ENCODE measurements around the gene NLGN4X.

The NLGN4X gene

DNA sequence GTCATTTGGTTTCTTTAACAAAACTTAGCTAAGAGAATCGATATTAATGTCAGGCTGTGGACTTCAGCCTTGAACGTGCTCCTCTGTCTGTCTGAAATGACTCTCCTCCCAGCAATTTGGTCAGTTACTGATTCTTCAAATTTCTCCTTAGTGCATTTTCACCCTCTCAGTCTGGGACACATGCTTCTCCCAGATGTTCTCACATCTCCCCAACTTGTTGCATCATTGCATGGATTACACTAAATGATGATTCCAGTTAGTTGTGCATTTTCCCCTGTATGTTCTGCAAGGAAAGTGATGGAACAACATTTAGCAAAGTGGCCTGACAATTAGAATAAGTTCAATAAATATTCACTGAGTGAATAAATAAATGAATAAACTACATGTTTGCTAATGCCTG is 94.4 kb downstream of the NLGN4X start:
- Histone ChIP-seq H3K36me3 (ENCODE audit: control insufficient read depth, insufficient read depth, low read length) (no peaks in the 10 kb centered on the region), H3K4me3 (ENCODE audit: low read length) (no peak overlapping the region), H3K9ac (ENCODE audit: low read length) (no peak overlapping the region), H3K9me3 (ENCODE audit: control insufficient read depth, low read length) (no peaks in the 10 kb centered on the region), H3K4me1 (ENCODE audit: control insufficient read depth, insufficient read depth, low read length) (no peaks in the 10 kb centered on the region), H3K27me3 (ENCODE audit: control insufficient read depth, insufficient read depth, low read length) (no peaks in the 10 kb centered on the region)

DNA sequence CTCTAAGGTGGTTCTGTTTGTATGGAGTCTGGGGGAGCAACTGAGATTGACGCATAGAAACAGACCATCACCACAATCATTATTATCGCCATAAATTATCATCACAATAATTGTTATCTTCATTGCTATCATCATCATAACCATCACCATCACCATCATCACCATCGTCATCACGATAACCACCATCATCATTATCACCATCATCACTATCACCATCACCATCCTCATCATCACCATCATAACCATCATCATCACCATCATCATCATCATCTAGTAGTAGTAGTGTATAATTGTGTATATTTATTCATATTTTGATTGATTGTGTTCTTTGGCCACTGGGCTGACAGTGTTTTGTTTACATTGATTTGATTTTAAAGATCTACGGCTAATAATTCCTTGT is 95.7 kb downstream of the NLGN4X start:
- no peak overlapping the region for H3K4me3 ChIP-seq (ENCODE audit: low read length)
- no peak overlapping the region for H3K9ac ChIP-seq (ENCODE audit: low read length)
- H3K36me3 ChIP-seq (ENCODE audit: control insufficient read depth, insufficient read depth, low read length) = no peaks in the 10 kb centered on the region
- H3K9me3 ChIP-seq (ENCODE audit: control insufficient read depth, low read length) = no peaks in the 10 kb centered on the region
- H3K27me3 ChIP-seq (ENCODE audit: control insufficient read depth, insufficient read depth, low read length) = no peaks in the 10 kb centered on the region
- H3K4me1 ChIP-seq (ENCODE audit: control insufficient read depth, insufficient read depth, low read length) = no peaks in the 10 kb centered on the region

DNA sequence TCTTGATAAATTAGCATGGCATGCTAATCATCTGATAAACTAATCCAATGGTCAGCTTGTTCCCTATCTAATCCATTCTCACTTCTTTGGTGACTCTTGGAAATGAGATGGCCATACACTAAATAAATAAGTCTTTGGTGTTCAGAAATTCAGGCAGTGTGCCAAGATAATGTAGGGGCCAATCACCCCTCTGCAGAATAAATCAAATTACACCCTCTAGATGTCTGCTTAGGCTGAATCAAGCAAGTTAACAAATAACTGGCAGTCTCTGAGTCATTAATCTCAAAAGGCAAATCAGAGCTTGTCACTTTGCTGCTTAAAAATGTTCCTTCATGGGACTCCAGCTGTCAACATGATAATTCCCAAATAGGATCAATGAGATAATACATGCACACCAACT is 97.4 kb downstream of the NLGN4X start:
- no peak overlapping the region for H3K4me3 ChIP-seq (ENCODE audit: low read length)
- no peak overlapping the region for H3K9ac ChIP-seq (ENCODE audit: low read length)
- H3K9me3 ChIP-seq (ENCODE audit: control insufficient read depth, low read length) = no peaks in the 10 kb centered on the region
- no peaks in the 10 kb centered on the region for H3K36me3 ChIP-seq (ENCODE audit: control insufficient read depth, insufficient read depth, low read length)
- H3K4me1 ChIP-seq (ENCODE audit: control insufficient read depth, insufficient read depth, low read length) = no peaks in the 10 kb centered on the region
- H3K27me3 ChIP-seq (ENCODE audit: control insufficient read depth, insufficient read depth, low read length) = no peaks in the 10 kb centered on the region

DNA sequence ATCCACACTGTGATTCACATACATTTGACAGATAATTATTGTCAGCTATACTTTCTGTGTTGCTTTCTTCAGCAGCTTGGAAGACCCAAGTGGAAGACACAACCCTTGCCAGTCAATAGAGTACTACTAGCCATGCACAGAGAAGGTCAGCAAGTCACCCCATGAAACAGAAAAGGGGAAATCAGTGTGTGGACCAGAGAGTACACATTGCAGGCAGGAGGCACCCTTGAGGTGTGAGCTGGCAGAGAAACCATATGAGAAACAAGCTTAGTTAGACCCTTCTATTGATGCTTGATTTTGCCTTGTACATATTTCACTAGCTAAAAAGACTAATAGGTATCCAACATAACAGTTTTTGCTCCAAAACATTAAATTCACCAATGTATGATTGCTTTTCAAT is 99.5 kb downstream of the NLGN4X start:
- Histone ChIP-seq H3K4me1 (ENCODE audit: control insufficient read depth, insufficient read depth, low read length) (no peaks in the 10 kb centered on the region), H3K36me3 (ENCODE audit: control insufficient read depth, insufficient read depth, low read length) (no peaks in the 10 kb centered on the region), H3K9ac (ENCODE audit: low read length) (no peak overlapping the region), H3K9me3 (ENCODE audit: control insufficient read depth, low read length) (no peaks in the 10 kb centered on the region), H3K27me3 (ENCODE audit: control insufficient read depth, insufficient read depth, low read length) (no peaks in the 10 kb centered on the region), H3K4me3 (ENCODE audit: low read length) (no peak overlapping the region)

DNA sequence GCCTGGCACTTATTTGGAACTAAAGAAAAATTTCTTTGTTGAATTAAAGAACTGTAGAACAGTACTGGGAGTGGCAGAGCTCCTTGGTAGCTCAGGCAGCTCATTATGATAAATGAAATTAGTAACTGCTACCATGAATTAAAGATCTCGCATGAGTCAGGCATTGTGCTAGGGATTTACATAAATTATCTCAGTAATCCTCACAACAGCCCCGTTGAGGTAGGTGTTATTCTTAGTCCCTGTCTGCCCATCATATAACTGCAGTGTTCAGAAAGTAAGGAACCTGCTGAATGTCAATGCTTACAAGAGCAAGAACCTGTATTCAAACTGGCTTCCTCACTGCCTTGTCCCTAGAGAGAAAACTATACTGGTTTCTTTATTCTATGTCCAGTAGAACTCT is 108.3 kb downstream of the NLGN4X start:
- no peaks in the 10 kb centered on the region for H3K4me1 ChIP-seq (ENCODE audit: control insufficient read depth, insufficient read depth, low read length)
- H3K27me3 ChIP-seq (ENCODE audit: control insufficient read depth, insufficient read depth, low read length) = no peaks in the 10 kb centered on the region
- no peak overlapping the region for H3K9ac ChIP-seq (ENCODE audit: low read length)
- H3K9me3 ChIP-seq (ENCODE audit: control insufficient read depth, low read length) = no peaks in the 10 kb centered on the region
- no peak overlapping the region for H3K4me3 ChIP-seq (ENCODE audit: low read length)
- H3K36me3 ChIP-seq (ENCODE audit: control insufficient read depth, insufficient read depth, low read length) = no peaks in the 10 kb centered on the region

DNA sequence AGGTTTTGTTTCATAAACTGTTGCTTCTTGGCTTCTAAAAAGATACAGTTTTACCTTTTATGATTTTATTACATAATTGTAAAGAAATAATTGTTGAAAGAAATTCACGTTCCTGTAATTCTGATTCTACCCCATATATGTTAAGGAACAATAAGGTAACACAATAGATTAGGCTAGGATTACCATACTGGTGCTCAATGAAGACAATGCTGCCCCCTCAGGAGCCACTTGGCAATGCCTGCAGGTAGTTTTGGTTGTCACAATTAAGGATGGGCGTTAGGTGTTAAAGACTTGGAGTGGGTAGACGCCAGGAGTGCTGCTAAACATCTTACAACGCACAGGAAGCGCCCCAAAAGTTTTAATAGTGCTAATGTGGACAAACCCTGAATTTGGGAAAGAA is 133.2 kb downstream of the NLGN4X start:
- no peak overlapping the region for H3K9ac ChIP-seq (ENCODE audit: low read length)
- H3K36me3 ChIP-seq (ENCODE audit: control insufficient read depth, insufficient read depth, low read length) = no peaks in the 10 kb centered on the region
- H3K9me3 ChIP-seq (ENCODE audit: control insufficient read depth, low read length) = no peaks in the 10 kb centered on the region
- H3K27me3 ChIP-seq (ENCODE audit: control insufficient read depth, insufficient read depth, low read length) = no peaks in the 10 kb centered on the region
- no peak overlapping the region for H3K4me3 ChIP-seq (ENCODE audit: low read length)
- H3K4me1 ChIP-seq (ENCODE audit: control insufficient read depth, insufficient read depth, low read length) = no peaks in the 10 kb centered on the region

DNA sequence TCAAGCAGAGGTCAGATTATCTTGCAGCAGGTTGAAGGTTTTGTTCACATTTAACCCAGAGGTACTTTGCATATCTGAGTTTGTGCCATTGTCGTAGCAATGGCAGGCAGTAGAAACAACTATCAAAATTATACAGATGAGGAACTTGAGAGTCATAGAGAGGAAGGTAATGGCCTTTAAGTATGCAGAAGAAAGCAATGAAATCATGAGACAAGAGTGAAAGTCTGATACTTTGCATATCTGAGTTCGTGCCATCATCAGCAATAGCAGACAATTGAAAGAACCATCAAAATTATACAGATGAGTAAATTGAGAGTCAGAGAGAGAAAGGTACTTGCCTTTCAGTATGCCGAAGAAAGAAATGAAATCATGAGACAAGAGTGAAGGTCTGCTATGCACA is 154.1 kb downstream of the NLGN4X start:
- Histone ChIP-seq H3K4me1 (ENCODE audit: control insufficient read depth, insufficient read depth, low read length) (no peaks in the 10 kb centered on the region), H3K27me3 (ENCODE audit: control insufficient read depth, insufficient read depth, low read length) (no peaks in the 10 kb centered on the region), H3K9ac (ENCODE audit: low read length) (no peak overlapping the region), H3K9me3 (ENCODE audit: control insufficient read depth, low read length) (no peaks in the 10 kb centered on the region), H3K36me3 (ENCODE audit: control insufficient read depth, insufficient read depth, low read length) (no peaks in the 10 kb centered on the region), H3K4me3 (ENCODE audit: low read length) (no peak overlapping the region)

DNA sequence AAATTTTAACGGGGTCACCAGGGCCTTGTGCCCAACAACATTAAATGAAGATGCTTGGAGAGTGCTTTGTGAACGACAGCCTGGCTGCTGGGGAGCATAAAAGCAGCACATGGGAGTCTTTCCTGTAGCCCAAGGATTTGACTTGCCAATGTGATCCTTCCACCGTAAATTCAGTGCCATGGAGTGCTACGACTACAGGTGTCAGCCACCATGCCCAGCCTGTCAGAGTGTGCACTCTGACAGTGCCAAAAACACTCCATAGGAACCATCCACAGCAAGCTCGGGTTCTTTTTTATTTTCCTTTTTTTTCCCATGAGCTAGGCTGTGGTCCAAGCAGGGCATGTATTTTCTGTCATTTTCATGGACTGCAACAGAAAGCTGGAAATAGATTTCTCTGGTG is 156.9 kb downstream of the NLGN4X start:
- H3K4me1 ChIP-seq (ENCODE audit: control insufficient read depth, insufficient read depth, low read length) = no peaks in the 10 kb centered on the region
- no peak overlapping the region for H3K9ac ChIP-seq (ENCODE audit: low read length)
- H3K27me3 ChIP-seq (ENCODE audit: control insufficient read depth, insufficient read depth, low read length) = no peaks in the 10 kb centered on the region
- no peaks in the 10 kb centered on the region for H3K9me3 ChIP-seq (ENCODE audit: control insufficient read depth, low read length)
- H3K4me3 ChIP-seq (ENCODE audit: low read length) = no peak overlapping the region
- no peaks in the 10 kb centered on the region for H3K36me3 ChIP-seq (ENCODE audit: control insufficient read depth, insufficient read depth, low read length)

DNA sequence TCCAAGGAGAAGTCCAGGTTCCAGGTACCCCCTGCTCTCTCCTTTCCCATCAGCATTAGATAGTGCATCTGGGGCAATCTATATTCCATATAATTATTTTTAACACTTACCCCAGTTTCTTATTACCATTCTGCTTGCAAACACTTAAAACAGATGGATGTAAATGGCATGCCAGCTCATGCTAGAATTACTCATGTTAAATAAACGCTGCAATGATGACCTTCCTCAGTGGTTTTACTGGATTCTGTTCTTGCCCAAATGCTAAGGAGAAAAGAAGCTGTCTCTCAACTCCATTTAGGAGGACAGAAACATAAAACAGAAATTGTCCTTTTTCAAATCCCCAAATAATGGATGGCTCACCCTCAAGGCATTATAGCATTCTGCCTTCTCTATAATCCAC is 161.1 kb downstream of the NLGN4X start:
- H3K9me3 ChIP-seq (ENCODE audit: control insufficient read depth, low read length) = no peaks in the 10 kb centered on the region
- H3K27me3 ChIP-seq (ENCODE audit: control insufficient read depth, insufficient read depth, low read length) = no peaks in the 10 kb centered on the region
- H3K36me3 ChIP-seq (ENCODE audit: control insufficient read depth, insufficient read depth, low read length) = no peaks in the 10 kb centered on the region
- H3K4me3 ChIP-seq (ENCODE audit: low read length) = no peak overlapping the region
- no peak overlapping the region for H3K9ac ChIP-seq (ENCODE audit: low read length)
- H3K4me1 ChIP-seq (ENCODE audit: control insufficient read depth, insufficient read depth, low read length) = no peaks in the 10 kb centered on the region

DNA sequence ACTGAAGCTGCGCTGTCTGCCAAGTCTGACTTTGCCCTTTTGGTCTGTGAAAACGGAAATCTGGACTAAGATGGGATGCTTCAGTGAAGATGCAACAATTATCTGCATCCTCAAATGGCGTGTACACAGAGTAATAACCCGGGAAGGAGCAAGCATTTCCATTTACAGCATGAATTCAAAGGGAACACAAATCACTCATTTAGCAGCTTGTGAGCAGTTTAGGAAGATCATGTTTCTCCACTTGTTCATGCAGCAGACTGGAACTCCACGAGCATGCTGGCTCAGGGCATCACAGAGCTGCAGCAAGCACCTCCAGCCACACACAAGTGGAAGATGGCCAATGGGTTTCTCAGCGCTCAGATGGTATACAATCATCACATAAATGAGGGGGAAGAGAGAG is 175.5 kb downstream of the NLGN4X start:
- Histone ChIP-seq H3K27me3 (ENCODE audit: control insufficient read depth, insufficient read depth, low read length) (no peaks in the 10 kb centered on the region), H3K36me3 (ENCODE audit: control insufficient read depth, insufficient read depth, low read length) (no peaks in the 10 kb centered on the region), H3K4me1 (ENCODE audit: control insufficient read depth, insufficient read depth, low read length) (no peaks in the 10 kb centered on the region), H3K9me3 (ENCODE audit: control insufficient read depth, low read length) (no peaks in the 10 kb centered on the region), H3K4me3 (ENCODE audit: low read length) (no peak overlapping the region), H3K9ac (ENCODE audit: low read length) (no peak overlapping the region)

DNA sequence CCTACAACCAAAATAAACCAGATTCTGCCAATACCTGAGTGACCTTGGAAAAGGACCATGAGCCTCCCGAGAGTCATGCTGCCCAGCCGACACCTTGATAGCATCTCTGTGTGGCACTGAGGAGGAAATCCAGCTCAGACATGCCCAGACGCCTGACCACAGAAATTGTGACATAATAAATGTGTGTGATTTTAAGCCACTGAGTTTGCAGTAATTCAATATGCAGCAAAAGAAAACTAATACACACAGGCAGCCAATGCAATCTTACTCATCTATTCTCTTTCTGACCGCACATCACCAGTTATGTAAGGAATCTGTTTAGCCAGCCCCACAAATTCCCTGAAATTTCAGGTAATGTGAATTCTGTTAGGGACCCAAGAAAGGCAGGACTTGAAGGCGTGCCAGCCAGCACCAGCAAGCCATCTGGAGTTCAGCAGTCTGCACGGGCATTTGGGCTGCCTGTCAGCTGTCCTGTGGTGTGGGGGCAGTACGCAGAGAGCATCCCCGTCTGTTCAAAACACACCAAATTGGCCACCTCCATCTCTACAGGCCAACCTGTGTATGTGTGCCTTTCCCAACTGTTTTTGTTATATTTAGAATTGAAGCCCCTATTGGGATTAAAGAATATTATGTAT is 176.4 kb downstream of the NLGN4X start:
- Histone ChIP-seq H3K36me3 (ENCODE audit: control insufficient read depth, insufficient read depth, low read length) (no peaks in the 10 kb centered on the region), H3K9ac (ENCODE audit: low read length) (no peak overlapping the region), H3K4me1 (ENCODE audit: control insufficient read depth, insufficient read depth, low read length) (no peaks in the 10 kb centered on the region), H3K9me3 (ENCODE audit: control insufficient read depth, low read length) (no peaks in the 10 kb centered on the region), H3K4me3 (ENCODE audit: low read length) (no peak overlapping the region), H3K27me3 (ENCODE audit: control insufficient read depth, insufficient read depth, low read length) (no peaks in the 10 kb centered on the region)

DNA sequence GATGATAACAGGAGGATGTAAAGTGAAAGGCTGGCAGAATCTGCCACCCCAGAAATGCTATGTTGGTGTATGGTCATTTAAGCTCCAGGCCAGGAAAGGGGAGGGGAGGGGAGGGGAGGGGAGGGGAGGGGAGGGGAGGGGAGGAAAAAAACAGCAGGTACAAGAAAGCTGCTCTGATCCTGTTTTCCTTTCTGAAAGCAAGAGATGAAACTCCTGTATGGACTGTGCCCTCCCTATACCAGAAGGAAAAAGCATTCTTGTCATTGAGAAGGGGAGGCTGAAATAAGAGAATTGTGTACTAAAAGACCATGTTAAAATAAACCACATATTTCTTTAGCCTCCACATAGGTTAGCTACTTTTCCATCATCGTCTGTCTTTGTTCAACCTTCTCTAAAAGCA is 179.5 kb downstream of the NLGN4X start:
- Histone ChIP-seq H3K4me3 (ENCODE audit: low read length) (no peak overlapping the region), H3K9ac (ENCODE audit: low read length) (no peak overlapping the region), H3K36me3 (ENCODE audit: control insufficient read depth, insufficient read depth, low read length) (no peaks in the 10 kb centered on the region), H3K9me3 (ENCODE audit: control insufficient read depth, low read length) (no peaks in the 10 kb centered on the region), H3K4me1 (ENCODE audit: control insufficient read depth, insufficient read depth, low read length) (no peaks in the 10 kb centered on the region), H3K27me3 (ENCODE audit: control insufficient read depth, insufficient read depth, low read length) (no peaks in the 10 kb centered on the region)

DNA sequence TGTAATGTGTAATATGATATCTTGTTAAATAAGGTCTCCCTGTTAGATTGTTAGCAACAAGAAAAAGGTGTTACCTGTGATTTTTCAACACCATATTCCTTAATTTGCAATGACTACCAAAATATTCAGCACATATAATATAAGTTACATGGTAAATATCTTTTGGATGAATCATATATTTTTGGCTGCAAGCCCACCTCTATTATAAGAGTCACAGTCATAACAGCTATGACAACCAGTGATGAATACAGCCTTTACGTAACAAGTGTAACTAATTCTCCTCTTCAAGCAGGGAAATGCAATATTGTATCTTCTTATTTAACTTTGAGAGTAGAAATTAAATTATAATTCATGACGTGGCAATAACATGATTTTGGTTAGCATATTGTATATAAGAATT is 187.0 kb downstream of the NLGN4X start:
- H3K4me1 ChIP-seq (ENCODE audit: control insufficient read depth, insufficient read depth, low read length) = no peaks in the 10 kb centered on the region
- no peaks in the 10 kb centered on the region for H3K9me3 ChIP-seq (ENCODE audit: control insufficient read depth, low read length)
- H3K9ac ChIP-seq (ENCODE audit: low read length) = no peak overlapping the region
- H3K4me3 ChIP-seq (ENCODE audit: low read length) = no peak overlapping the region
- H3K36me3 ChIP-seq (ENCODE audit: control insufficient read depth, insufficient read depth, low read length) = no peaks in the 10 kb centered on the region
- H3K27me3 ChIP-seq (ENCODE audit: control insufficient read depth, insufficient read depth, low read length) = no peaks in the 10 kb centered on the region

Data from mucosa of stomach (tissue), 1 donor.